Testis (tissue), 3 donors: ENCODE results near the gene ADGRB3. TPM values are rescaled to one million over a fixed set of nuclear protein-coding genes. Genes with fewer than 3 reads are reported as not detected.
"Not testable (repeated sequence)": the region's sequence is repeated elsewhere in the genome, so short reads cannot be mapped to it uniquely, and the experiment has no call there.

ENCODE experiments used
- DNase-seq: peaks from one replicate; pipeline ENCODE4 v3.0.0-alpha.2; 2019
- H3K27ac ChIP-seq, 2 donors: fragments of 200-600 bp; sonication (generic); one replicate each; pipeline ENCODE4 v1.5.1; 2019
- H3K27me3 ChIP-seq: fragments of 200-600 bp; sonication (generic); one replicate; pipeline ENCODE4 v1.5.1; 2019
- H3K36me3 ChIP-seq: fragments of 200-600 bp; sonication (generic); one replicate; pipeline ENCODE4 v1.5.1; 2017; ENCODE audit warnings: low read depth; ENCODE audit errors: missing control alignments
- H3K4me1 ChIP-seq: fragments of 200-600 bp; sonication (generic); one replicate; pipeline ENCODE4 v1.5.1; 2019
- H3K4me3 ChIP-seq, 2 donors: fragments of 200-600 bp; sonication (generic); one replicate each; pipeline ENCODE4 v1.5.1; 2017 to 2019
- H3K9me3 ChIP-seq: fragments of 200-600 bp; sonication (generic); one replicate; pipeline ENCODE4 v1.5.1; 2017
- CTCF ChIP-seq, 3 experiments: fragments of 450-650 bp in 2 of 3; fragments of 200-600 bp in 1 of 3; sonication (generic) in 1 of 3; IDR thresholded peaks; one replicate each; pipeline ENCODE4 v1.5.1; 2016 to 2019; ENCODE audit warnings: antibody characterized with exemption in 3 of 3, mild to moderate bottlenecking in 2 of 3, moderate library complexity in 1 of 3
- POLR2A ChIP-seq: fragments of 450-650 bp; IDR thresholded peaks from one replicate; pipeline ENCODE4 v1.6.1; 2017; ENCODE audit warnings: antibody characterized with exemption, mild to moderate bottlenecking, moderate library complexity
- WGBS, 2 donors: methylation state at CpG; one replicate each; pipeline ENCODE4 v1.1.5; 2018; 5-methylcytosine and 5-hydroxymethylcytosine counted together
- intact Hi-C: fragments of 100-400 bp; cut with DNase I; formaldehyde crosslinking; loops from one replicate; pipeline ENCODE4 v1.15.1; 2023; ENCODE audit warnings: low total_unique reads
- polyA plus RNA-seq: library from polyadenylated mRNA; stranded (reverse); fragments of 350-450 nt; fragmentation: Illumina TruSeq; extraction: RNeasy Lipid Tissue Mini Kit (QIAGEN cat#74804); gene quantifications from one replicate; pipeline ENCODE4 v1.2.3, GENCODE V29; 2014; ENCODE audit warnings: low read depth, low replicate concordance; ENCODE audit not compliant: insufficient read depth
- total RNA-seq, 2 donors: library from RNA; depleted of rRNA; stranded (reverse); fragments of >200 nt; gene quantifications; one replicate each; pipeline ENCODE4 v1.2.3, GENCODE V29; 2016

The ADGRB3 gene
- total and polyA plus RNA-seq, 3 donors from 2014 or later, result 3.2 to 5.7 (median 4.3) TPM

- no peaks in the 10 kb centered on the region for H3K27me3 ChIP-seq
- 86 to 90% methylated on average over 4 of the region's 4 CpGs for WGBS, 2 donors
- intact Hi-C loops, result no loop called here
These were observed 341.2 kb downstream of the ADGRB3 start for GRCh38 chr6:68976260-68976659.

GRCh38 chr6:68978411-68978810, 343.3 kb downstream of the ADGRB3 start:
- H3K27ac ChIP-seq, result no peak overlapping the region
- intact Hi-C loops, result no loop called here
- H3K4me1 ChIP-seq, result no peaks in the 10 kb centered on the region
- H3K36me3 ChIP-seq, result no peaks in the 10 kb centered on the region
- H3K27me3 ChIP-seq, result no peaks in the 10 kb centered on the region
- DNase-seq, result no peak
- no peak overlapping the region for H3K4me3 ChIP-seq
- no peaks in the 10 kb centered on the region for H3K9me3 ChIP-seq
- no peak for TF ChIP-seq POLR2A
- TF ChIP-seq CTCF (IDR thresholded peaks at IDR 0.05), result no peak

More at GRCh38 chr6:68976260-68976659, 341.2 kb downstream of the ADGRB3 start:
- DNase-seq, result no peak
- Histone ChIP-seq H3K4me1 (no peaks in the 10 kb centered on the region), H3K4me3 (no peak overlapping the region), H3K36me3 (no peaks in the 10 kb centered on the region), H3K27ac (no peak overlapping the region), H3K9me3 (no peaks in the 10 kb centered on the region)
- no peak for TF ChIP-seq CTCF (IDR thresholded peaks at IDR 0.05)
- no peak for TF ChIP-seq POLR2A

DNA sequence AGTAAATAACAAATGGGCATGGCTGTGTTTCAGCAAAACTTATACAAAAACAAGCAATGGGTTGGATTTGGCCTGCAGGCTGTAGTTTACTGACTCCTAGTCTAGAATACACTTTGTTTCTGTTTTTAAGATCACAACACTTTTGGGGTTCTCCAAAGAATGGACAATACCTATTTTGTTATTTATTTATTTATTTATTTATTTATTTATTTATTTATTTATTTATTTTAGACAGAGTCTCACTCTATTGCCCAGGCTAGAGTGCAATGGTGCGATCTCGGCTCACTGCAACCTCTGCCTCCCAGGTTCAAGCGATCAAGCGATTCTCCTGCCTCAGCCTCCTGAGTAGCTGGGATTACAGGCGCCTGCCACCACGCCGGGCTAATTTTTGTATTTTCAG, 346.6 kb downstream of the ADGRB3 start:
- intact Hi-C loops, H3K27ac ChIP-seq, H3K4me1 ChIP-seq, H3K4me3 ChIP-seq, H3K9me3 ChIP-seq, H3K36me3 ChIP-seq, H3K27me3 ChIP-seq, DNase-seq: not testable (repeated sequence)
- WGBS, 2 donors, result 91 to 92% methylated on average over 7 of the region's 7 CpGs

- Histone ChIP-seq H3K36me3 (no peaks in the 10 kb centered on the region), H3K9me3 (no peaks in the 10 kb centered on the region), H3K4me1 (no peaks in the 10 kb centered on the region), H3K27ac (no peak overlapping the region), H3K4me3 (no peak overlapping the region), H3K27me3 (no peaks in the 10 kb centered on the region)
- intact Hi-C loops, result no loop called here
- DNase-seq, result no peak
- WGBS, 2 donors, result 94 to 100% methylated on average over 2 of the region's 2 CpGs
- TF ChIP-seq CTCF (IDR thresholded peaks at IDR 0.05) (no peak), POLR2A (no peak)
These were observed 353.6 kb downstream of the ADGRB3 start for GRCh38 chr6:68988698-68989097.

DNA sequence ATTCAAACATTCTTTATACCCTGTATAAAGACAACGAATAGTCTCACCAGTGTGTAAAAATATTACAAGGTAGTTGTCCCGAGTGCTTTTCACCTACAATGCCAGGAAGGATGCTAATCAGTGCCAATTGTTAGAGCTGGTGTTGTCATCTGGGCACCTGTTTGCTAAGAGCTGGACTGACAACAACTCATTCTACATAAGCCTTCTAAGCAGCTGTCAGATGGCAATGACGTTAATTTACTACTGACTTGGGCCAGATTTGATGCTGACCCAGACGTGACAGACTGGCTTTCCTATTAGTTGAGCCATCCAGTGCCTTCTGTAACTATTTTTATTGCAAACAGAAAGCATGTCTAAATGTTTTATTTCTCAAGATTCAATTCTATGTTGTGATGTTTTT, 355.2 kb downstream of the ADGRB3 start:
- no peak for DNase-seq
- no peaks in the 10 kb centered on the region for H3K36me3 ChIP-seq
- H3K9me3 ChIP-seq, result no peaks in the 10 kb centered on the region
- H3K27ac ChIP-seq, result no peak overlapping the region
- 69 to 82% methylated on average over 4 of the region's 4 CpGs for WGBS, 2 donors
- no peak overlapping the region for H3K4me3 ChIP-seq
- H3K27me3 ChIP-seq, result no peaks in the 10 kb centered on the region
- no peak for TF ChIP-seq CTCF (IDR thresholded peaks at IDR 0.05)
- TF ChIP-seq POLR2A, result no peak
- no peaks in the 10 kb centered on the region for H3K4me1 ChIP-seq
- intact Hi-C loops, result no loop called here
